SK-N-SH (cell line): Measurements from ENCODE around the gene KLK5. TPM values are rescaled to one million over a fixed set of nuclear protein-coding genes. Genes with fewer than 3 reads are reported as not detected.

Experiments
- CTCF ChIA-PET: fragments of 300-600, 350-600 bp; formaldehyde crosslinking; extraction: SDS; loops from one replicate; lab custom pipeline; 2021; lab: Yijun Ruan, JAX
- POLR2A ChIA-PET: fragments of 350-600 bp; sonication (Branson Sonifier 250); formaldehyde crosslinking; extraction: SDS; loops from one replicate; lab custom pipeline; 2020; ENCODE audit warnings: antibody characterized with exemption, inconsistent platforms; lab: Yijun Ruan, JAX
- DNase-seq: peaks from one replicate; pipeline ENCODE4 v3.0.0; 2012
- H2AFZ ChIP-seq: fragments of 200-600 bp; sonication (generic); 2 replicates; pipeline ENCODE4 v1.8.1; 2016; ENCODE audit warnings: antibody characterized with exemption, mild to moderate bottlenecking, low read depth
- H3F3A ChIP-seq: fragments of 200-600 bp; sonication (generic); replicated peaks from 2 replicates; pipeline ENCODE3; 2016; ENCODE audit warnings: antibody characterized with exemption, mild to moderate bottlenecking; ENCODE audit not compliant: insufficient read depth
- H3K27ac ChIP-seq, 2 experiments: fragments of 200-500 bp in 1 of 2; fragments of 200-600 bp in 1 of 2; sonication (Bioruptor generic) in 1 of 2; sonication (generic), shearing (Covaris generic) in 1 of 2; 2 replicates each; pipeline versions ENCODE4 v1.5.1 to v1.6.1; 2014 to 2016; ENCODE audit warnings: low read depth in 2 of 2, inconsistent platforms in 1 of 2, low read length in 1 of 2, mild to moderate bottlenecking in 1 of 2, mixed read lengths in 1 of 2
- H3K27me3 ChIP-seq: fragments of 200-600 bp; sonication (generic), shearing (Covaris generic); 2 replicates; pipeline ENCODE4 v1.6.1; 2016; ENCODE audit warnings: mixed run types; ENCODE audit not compliant: insufficient read depth
- H3K36me3 ChIP-seq, 2 experiments: fragments of 200-500 bp in 1 of 2; fragments of 200-600 bp in 1 of 2; sonication (Bioruptor generic) in 1 of 2; sonication (generic) in 1 of 2; replicated peaks in 1 of 2; 2 replicates each; pipeline versions ENCODE3 to v1.5.1; 2014 to 2016; ENCODE audit warnings: low read length in 1 of 2, mild to moderate bottlenecking in 1 of 2; ENCODE audit not compliant: insufficient read depth in 2 of 2, control insufficient read depth in 1 of 2
- H3K4me1 ChIP-seq, 2 experiments: fragments of 200-500 bp in 1 of 2; fragments of 200-600 bp in 1 of 2; sonication (Bioruptor generic) in 1 of 2; sonication (generic), shearing (Covaris generic) in 1 of 2; 2 replicates each; pipeline versions ENCODE4 v1.5.1 to v1.6.1; 2014 to 2016; ENCODE audit warnings: low read depth in 1 of 2, low read length in 1 of 2, mixed run types in 1 of 2; ENCODE audit not compliant: insufficient read depth in 2 of 2, control insufficient read depth in 1 of 2
- H3K4me2 ChIP-seq: fragments of 200-600 bp; sonication (generic), shearing (Covaris generic); 2 replicates; pipeline ENCODE4 v1.6.1; 2017; ENCODE audit warnings: mixed run types
- H3K4me3 ChIP-seq, 2 experiments: fragments of 200-500 bp in 1 of 2; fragments of 200-600 bp in 1 of 2; sonication (Bioruptor generic) in 1 of 2; sonication (generic), shearing (Covaris generic) in 1 of 2; 2 replicates each; pipeline versions ENCODE4 v1.5.1 to v1.8.1; 2014 to 2016; ENCODE audit warnings: low read depth in 2 of 2, inconsistent platforms in 1 of 2, low read length in 1 of 2, mild to moderate bottlenecking in 1 of 2, mixed read lengths in 1 of 2, moderate library complexity in 1 of 2
- H3K79me2 ChIP-seq: fragments of 200-600 bp; sonication (generic); 2 replicates; pipeline ENCODE4 v1.8.1; 2017; ENCODE audit warnings: mild to moderate bottlenecking; ENCODE audit not compliant: insufficient read depth
- H3K9ac ChIP-seq: fragments of 200-600 bp; sonication (generic); 2 replicates; pipeline ENCODE4 v1.6.1; 2017; ENCODE audit warnings: mixed run types
- H3K9me2 ChIP-seq: fragments of 200-600 bp; sonication (generic); 2 replicates; pipeline ENCODE4 v1.6.1; 2017; ENCODE audit warnings: mixed run types
- H3K9me3 ChIP-seq: fragments of 200-600 bp; sonication (generic); 2 replicates; pipeline ENCODE4 v1.6.1; 2017; ENCODE audit warnings: mixed run types, mild to moderate bottlenecking, moderate library complexity
- H4K20me1 ChIP-seq: fragments of 200-600 bp; sonication (generic); 2 replicates; pipeline ENCODE4 v1.6.1; 2017; ENCODE audit warnings: mild to moderate bottlenecking, mixed run types; ENCODE audit not compliant: insufficient read depth
- ELF1 ChIP-seq: IDR thresholded peaks from 2 replicates; pipeline ENCODE4 v1.4.0; 2012
- FOXJ3 ChIP-seq: sonication (generic); formaldehyde crosslinking; IDR thresholded peaks from 2 replicates; pipeline ENCODE4 v1.5.1; 2020; ENCODE audit warnings: mild to moderate bottlenecking, missing genetic modification reagents
- GATA2 ChIP-seq: sonication (generic); formaldehyde crosslinking; IDR thresholded peaks from 2 replicates; pipeline ENCODE4 v1.5.0; 2020; ENCODE audit warnings: mild to moderate bottlenecking, missing genetic modification reagents
- JUND ChIP-seq: IDR thresholded peaks from 2 replicates; pipeline ENCODE4 v1.4.0; 2012
- MXI1 ChIP-seq: IDR thresholded peaks from 2 replicates; pipeline ENCODE4 v1.6.1; 2012; ENCODE audit warnings: mild to moderate bottlenecking, low read depth, low read length, improper control_type of control experiment
- NFIC ChIP-seq: IDR thresholded peaks from 2 replicates; pipeline ENCODE4 v1.4.0; 2012; ENCODE audit warnings: borderline replicate concordance
- NRF1 ChIP-seq: IDR thresholded peaks from 2 replicates; pipeline ENCODE4 v1.6.1; 2012; ENCODE audit warnings: low read depth, mild to moderate bottlenecking, low read length
- PBX3 ChIP-seq: IDR thresholded peaks from 2 replicates; pipeline ENCODE4; 2012
- POLR2AphosphoS5 ChIP-seq: IDR thresholded peaks from 2 replicates; pipeline ENCODE4 v1.6.1; 2012; ENCODE audit warnings: low read depth, low read length
- RCOR1 ChIP-seq: fragments of 150-350 bp; IDR thresholded peaks from 2 replicates; pipeline ENCODE4 v1.6.1; 2017; ENCODE audit warnings: antibody characterized with exemption, low read length
- RFX5 ChIP-seq: IDR thresholded peaks from 2 replicates; pipeline ENCODE4 v1.6.1; 2012; ENCODE audit warnings: mild to moderate bottlenecking, improper control_type of control experiment, low read length
- SIN3A ChIP-seq: IDR thresholded peaks from 2 replicates; pipeline ENCODE4 v1.6.1; 2012; ENCODE audit warnings: low read depth, mild to moderate bottlenecking, low read length, moderate library complexity, borderline replicate concordance
- SMC3 ChIP-seq: IDR thresholded peaks from 2 replicates; pipeline ENCODE4 v1.6.1; 2012; ENCODE audit warnings: low read depth, low read length, improper control_type of control experiment
- TCF12 ChIP-seq: IDR thresholded peaks from 2 replicates; pipeline ENCODE4 v1.4.0; 2012
- TEAD4 ChIP-seq: IDR thresholded peaks from 2 replicates; pipeline ENCODE4 v1.4.0; 2012; ENCODE audit warnings: mild to moderate bottlenecking, borderline replicate concordance; ENCODE audit not compliant: insufficient read depth
- YY1 ChIP-seq: IDR thresholded peaks from 2 replicates; pipeline ENCODE4 v1.4.0; 2012; ENCODE audit warnings: low read depth, mild to moderate bottlenecking
- ZBTB33 ChIP-seq: IDR thresholded peaks from 2 replicates; pipeline ENCODE4 v1.4.0; 2012; ENCODE audit warnings: low read depth, borderline replicate concordance
- WGBS: methylation state at CpG from one replicate; pipeline ENCODE4 v1.1.6; 2017; ENCODE audit warnings: low lambda C conversion rate; 5-methylcytosine and 5-hydroxymethylcytosine counted together
- polyA plus RNA-seq, 3 experiments: library from polyadenylated mRNA; depleted of rRNA; stranded (reverse); fragments of >200 nt; gene quantifications; 2 replicates each; pipeline ENCODE4 v1.2.3, GENCODE V29; 2012
- TF ChIP-seq, protein P1 (sequence below): fragments of 150-350 bp; IDR thresholded peaks from 2 replicates; pipeline ENCODE4 v1.6.1; 2016; ENCODE audit warnings: mild to moderate bottlenecking, low read depth, low read length
- TF ChIP-seq, protein P2 (sequence below): fragments of 150-350 bp; IDR thresholded peaks from 2 replicates; pipeline ENCODE4 v1.6.1; 2017; ENCODE audit warnings: antibody characterized with exemption, low read length, low read depth, borderline replicate concordance
- TF ChIP-seq, protein P3 (sequence below): fragments of 200-600 bp; sonication (generic); IDR thresholded peaks from 2 replicates; pipeline ENCODE4 v1.6.1; 2017; ENCODE audit warnings: antibody characterized with exemption, mild to moderate bottlenecking, moderate library complexity
- TF ChIP-seq, protein P4 (sequence below): IDR thresholded peaks from 2 replicates; pipeline ENCODE4 v1.4.0; 2012; ENCODE audit warnings: low read depth

KLK5 gene
- polyA plus RNA-seq, 1 of the 3 experiments (the other 2 are of a cell fraction) = not detected

DNA sequence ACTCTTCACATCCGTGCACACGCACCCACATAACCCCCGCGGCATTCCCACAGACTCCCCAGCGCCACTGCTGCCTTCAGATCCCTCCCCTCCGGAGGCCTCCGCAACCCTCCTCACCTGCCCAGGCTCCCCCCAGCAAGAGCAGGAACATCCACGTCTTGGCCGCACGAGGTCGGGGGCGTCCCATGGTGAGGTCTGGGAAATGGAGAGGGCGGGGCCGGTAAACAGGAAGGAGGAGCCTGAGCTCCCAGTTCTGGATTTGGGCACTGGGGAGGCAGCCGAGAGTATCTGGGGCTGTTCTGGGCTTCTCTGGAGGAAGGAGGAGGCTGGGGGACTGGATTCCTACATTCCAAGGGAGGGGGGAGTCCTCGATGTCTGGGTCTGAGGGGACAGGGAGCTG is 48.1 kb upstream of the KLK5 start:
- Histone ChIP-seq H3K9ac (no peak overlapping the region), H3F3A (no peaks in the 10 kb centered on the region), H2AFZ (no peak overlapping the region), H3K9me2 (no peaks in the 10 kb centered on the region), H3K79me2 (no peaks in the 10 kb centered on the region), H3K27ac (no peak overlapping the region), H3K4me2 (no peak overlapping the region), H4K20me1 (no peaks in the 10 kb centered on the region), H3K27me3 (peaks cover 20% of the 10 kb centered on the region; the same call in 1 of the 2 replicates), H3K9me3 (no peaks in the 10 kb centered on the region), H3K4me1 (no peaks in the 10 kb centered on the region), H3K4me3 (no peak overlapping the region), H3K36me3 (no peaks in the 10 kb centered on the region)
- ChIA-PET POLR2A (no interaction called here), CTCF (interaction anchor here (0.8 kb wide), 1 partner anchor 16 kb away, joined by 3 read pairs; no protein-coding TSS in a partner anchor)
- DNase-seq = no peak
- TF ChIP-seq FOXJ3 (CRISPR knock-in tag) (no peak), SIN3A (no peak), RCOR1 (no peak), JUND (no peak), GATA2 (CRISPR knock-in tag) (no peak), RFX5 (no peak), ZBTB33 (no peak), POLR2AphosphoS5 (no peak), NRF1 (no peak), NFIC (no peak)
- TF ChIP-seq, protein P1, sequence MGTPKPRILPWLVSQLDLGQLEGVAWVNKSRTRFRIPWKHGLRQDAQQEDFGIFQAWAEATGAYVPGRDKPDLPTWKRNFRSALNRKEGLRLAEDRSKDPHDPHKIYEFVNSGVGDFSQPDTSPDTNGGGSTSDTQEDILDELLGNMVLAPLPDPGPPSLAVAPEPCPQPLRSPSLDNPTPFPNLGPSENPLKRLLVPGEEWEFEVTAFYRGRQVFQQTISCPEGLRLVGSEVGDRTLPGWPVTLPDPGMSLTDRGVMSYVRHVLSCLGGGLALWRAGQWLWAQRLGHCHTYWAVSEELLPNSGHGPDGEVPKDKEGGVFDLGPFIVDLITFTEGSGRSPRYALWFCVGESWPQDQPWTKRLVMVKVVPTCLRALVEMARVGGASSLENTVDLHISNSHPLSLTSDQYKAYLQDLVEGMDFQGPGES = no peak
- WGBS = 27% methylated on average over 16 of the region's 16 CpGs

- Histone ChIP-seq H4K20me1 (no peaks in the 10 kb centered on the region), H3K4me1 (no peaks in the 10 kb centered on the region), H3K36me3 (no peaks in the 10 kb centered on the region), H3K9me3 (no peaks in the 10 kb centered on the region), H3K79me2 (no peaks in the 10 kb centered on the region), H3K27me3 (peaks cover 20% of the 10 kb centered on the region; the same call in 1 of the 2 replicates), H3K9me2 (no peaks in the 10 kb centered on the region), H3F3A (no peaks in the 10 kb centered on the region), H3K4me2 (no peak overlapping the region), H3K9ac (no peak overlapping the region), H2AFZ (no peak overlapping the region), H3K4me3 (no peak overlapping the region), H3K27ac (no peak overlapping the region)
- no peak for DNase-seq
- CTCF ChIA-PET = interaction anchor here (0.8 kb wide), 1 partner anchor 16 kb away, joined by 3 read pairs; no protein-coding TSS in a partner anchor
- POLR2A ChIA-PET = no interaction called here
- 11% methylated on average over 6 of the region's 10 CpGs for WGBS
- no peak for TF ChIP-seq SMC3
- TF ChIP-seq FOXJ3 (CRISPR knock-in tag) = no peak
- TF ChIP-seq MXI1 = no peak
- TF ChIP-seq, protein P2, sequence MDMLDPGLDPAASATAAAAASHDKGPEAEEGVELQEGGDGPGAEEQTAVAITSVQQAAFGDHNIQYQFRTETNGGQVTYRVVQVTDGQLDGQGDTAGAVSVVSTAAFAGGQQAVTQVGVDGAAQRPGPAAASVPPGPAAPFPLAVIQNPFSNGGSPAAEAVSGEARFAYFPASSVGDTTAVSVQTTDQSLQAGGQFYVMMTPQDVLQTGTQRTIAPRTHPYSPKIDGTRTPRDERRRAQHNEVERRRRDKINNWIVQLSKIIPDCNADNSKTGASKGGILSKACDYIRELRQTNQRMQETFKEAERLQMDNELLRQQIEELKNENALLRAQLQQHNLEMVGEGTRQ = no peak
- no peak for TF ChIP-seq YY1
- no peak for TF ChIP-seq SIN3A
- TF ChIP-seq, protein P3, sequence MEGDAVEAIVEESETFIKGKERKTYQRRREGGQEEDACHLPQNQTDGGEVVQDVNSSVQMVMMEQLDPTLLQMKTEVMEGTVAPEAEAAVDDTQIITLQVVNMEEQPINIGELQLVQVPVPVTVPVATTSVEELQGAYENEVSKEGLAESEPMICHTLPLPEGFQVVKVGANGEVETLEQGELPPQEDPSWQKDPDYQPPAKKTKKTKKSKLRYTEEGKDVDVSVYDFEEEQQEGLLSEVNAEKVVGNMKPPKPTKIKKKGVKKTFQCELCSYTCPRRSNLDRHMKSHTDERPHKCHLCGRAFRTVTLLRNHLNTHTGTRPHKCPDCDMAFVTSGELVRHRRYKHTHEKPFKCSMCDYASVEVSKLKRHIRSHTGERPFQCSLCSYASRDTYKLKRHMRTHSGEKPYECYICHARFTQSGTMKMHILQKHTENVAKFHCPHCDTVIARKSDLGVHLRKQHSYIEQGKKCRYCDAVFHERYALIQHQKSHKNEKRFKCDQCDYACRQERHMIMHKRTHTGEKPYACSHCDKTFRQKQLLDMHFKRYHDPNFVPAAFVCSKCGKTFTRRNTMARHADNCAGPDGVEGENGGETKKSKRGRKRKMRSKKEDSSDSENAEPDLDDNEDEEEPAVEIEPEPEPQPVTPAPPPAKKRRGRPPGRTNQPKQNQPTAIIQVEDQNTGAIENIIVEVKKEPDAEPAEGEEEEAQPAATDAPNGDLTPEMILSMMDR = no peak
- no peak for TF ChIP-seq PBX3
- no peak for TF ChIP-seq RCOR1
- TF ChIP-seq, protein P4, sequence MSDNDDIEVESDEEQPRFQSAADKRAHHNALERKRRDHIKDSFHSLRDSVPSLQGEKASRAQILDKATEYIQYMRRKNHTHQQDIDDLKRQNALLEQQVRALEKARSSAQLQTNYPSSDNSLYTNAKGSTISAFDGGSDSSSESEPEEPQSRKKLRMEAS = no peak
- no peak for TF ChIP-seq TEAD4
- TF ChIP-seq NRF1 = no peak
- TF ChIP-seq ELF1 = no peak
- TF ChIP-seq TCF12 = no peak
These were observed 47.6 kb upstream of the KLK5 start for GRCh38 chr19:51000426-51000825.
